IPS-NIHi7 (cell line): ENCODE results near the gene TRIML1.
"Not testable (repeated sequence)": the region's sequence is repeated elsewhere in the genome, so short reads cannot be mapped to it uniquely, and the experiment has no call there.

ENCODE experiments used
- DNase-seq: peaks from one replicate; pipeline ENCODE4 v3.0.0; 2012; ENCODE audit warnings: mixed read lengths; ENCODE audit errors: extremely low spot score

TRIML1 gene

GRCh38 chr4:188147776-188148175 lies 8.5 kb downstream of the TRIML1 start:
- DNase-seq, result no peak

GRCh38 chr4:188154668-188155405 lies 15.6 kb downstream of the TRIML1 start:
- no peak for DNase-seq

GRCh38 chr4:188158336-188158735 lies 19.1 kb downstream of the TRIML1 start:
- no peak for DNase-seq

- DNase-seq, result not testable (repeated sequence)
These were observed 20.4 kb downstream of the TRIML1 start for GRCh38 chr4:188159513-188160226.

- peak; percentile 42 for DNase-seq
These were observed 21.2 kb downstream of the TRIML1 start for GRCh38 chr4:188160406-188160805.

- DNase-seq, result no peak
These were observed 21.9 kb downstream of the TRIML1 start for GRCh38 chr4:188161167-188161566.

GRCh38 chr4:188162698-188163097 lies 23.5 kb downstream of the TRIML1 start:
- DNase-seq, result no peak

GRCh38 chr4:188168726-188169373 lies 29.6 kb downstream of the TRIML1 start:
- DNase-seq, result no peak

GRCh38 chr4:188171551-188171950 lies 32.3 kb downstream of the TRIML1 start:
- no peak for DNase-seq

GRCh38 chr4:188175288-188175687 lies 36.0 kb downstream of the TRIML1 start:
- no peak for DNase-seq

GRCh38 chr4:188177997-188178675 lies 38.9 kb downstream of the TRIML1 start:
- DNase-seq, result no peak

- no peak for DNase-seq
These were observed 39.6 kb downstream of the TRIML1 start for GRCh38 chr4:188178806-188179205.

- DNase-seq, result no peak
These were observed 47.9 kb downstream of the TRIML1 start for GRCh38 chr4:188187106-188187505.

- no peak for DNase-seq
These were observed 51.2 kb downstream of the TRIML1 start for GRCh38 chr4:188190461-188190860.

GRCh38 chr4:188194421-188194820 lies 55.2 kb downstream of the TRIML1 start:
- DNase-seq, result no peak

- no peak for DNase-seq
These were observed 56.2 kb downstream of the TRIML1 start for GRCh38 chr4:188195389-188195985.

- DNase-seq, result peak; percentile 35
These were observed 57.0 kb downstream of the TRIML1 start for GRCh38 chr4:188196134-188196735.
